ENCODE results near the gene SNX33. TPM values are rescaled to one million over a fixed set of nuclear protein-coding genes. Genes with fewer than 3 reads are reported as not detected.

SNX33 gene
- total RNA-seq, 4 donors from 2014 or later = 4.9 to 6.7 (median 5.5) TPM

DNA sequence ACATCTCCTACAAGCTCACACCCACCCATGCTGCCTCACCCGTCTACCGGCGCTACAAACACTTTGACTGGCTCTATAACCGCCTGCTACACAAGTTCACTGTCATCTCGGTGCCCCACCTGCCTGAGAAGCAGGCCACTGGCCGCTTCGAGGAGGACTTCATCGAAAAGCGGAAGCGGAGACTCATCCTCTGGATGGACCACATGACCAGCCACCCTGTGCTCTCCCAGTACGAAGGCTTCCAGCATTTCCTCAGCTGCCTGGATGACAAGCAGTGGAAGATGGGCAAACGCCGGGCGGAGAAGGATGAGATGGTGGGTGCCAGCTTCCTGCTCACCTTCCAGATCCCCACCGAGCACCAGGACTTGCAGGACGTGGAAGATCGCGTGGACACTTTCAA is 2.1 kb downstream of the SNX33 start:
- no peak for ATAC-seq
- Histone ChIP-seq H3K4me1 (peaks cover 26 to 28% of the 10 kb centered on the region in 2 donors), H3K27ac (peak overlapping the region in 3 of 4 donors; percentile 80 to 87 (median 85)), H3K9me3 (no peaks in the 10 kb centered on the region), H3K4me3 (peak overlapping the region in 2 of 4 donors; percentile 74 to 76), H3K27me3 (no peaks in the 10 kb centered on the region), H3K36me3 (no peaks in the 10 kb centered on the region)
- no peak for TF ChIP-seq POLR2A (IDR thresholded peaks at IDR 0.05)
- TF ChIP-seq, protein P1, sequence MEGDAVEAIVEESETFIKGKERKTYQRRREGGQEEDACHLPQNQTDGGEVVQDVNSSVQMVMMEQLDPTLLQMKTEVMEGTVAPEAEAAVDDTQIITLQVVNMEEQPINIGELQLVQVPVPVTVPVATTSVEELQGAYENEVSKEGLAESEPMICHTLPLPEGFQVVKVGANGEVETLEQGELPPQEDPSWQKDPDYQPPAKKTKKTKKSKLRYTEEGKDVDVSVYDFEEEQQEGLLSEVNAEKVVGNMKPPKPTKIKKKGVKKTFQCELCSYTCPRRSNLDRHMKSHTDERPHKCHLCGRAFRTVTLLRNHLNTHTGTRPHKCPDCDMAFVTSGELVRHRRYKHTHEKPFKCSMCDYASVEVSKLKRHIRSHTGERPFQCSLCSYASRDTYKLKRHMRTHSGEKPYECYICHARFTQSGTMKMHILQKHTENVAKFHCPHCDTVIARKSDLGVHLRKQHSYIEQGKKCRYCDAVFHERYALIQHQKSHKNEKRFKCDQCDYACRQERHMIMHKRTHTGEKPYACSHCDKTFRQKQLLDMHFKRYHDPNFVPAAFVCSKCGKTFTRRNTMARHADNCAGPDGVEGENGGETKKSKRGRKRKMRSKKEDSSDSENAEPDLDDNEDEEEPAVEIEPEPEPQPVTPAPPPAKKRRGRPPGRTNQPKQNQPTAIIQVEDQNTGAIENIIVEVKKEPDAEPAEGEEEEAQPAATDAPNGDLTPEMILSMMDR (IDR thresholded peaks at IDR 0.05 in 4 of 5, conservative IDR thresholded peaks at IDR 0.05 in 1 of 5) = no peak
- intact Hi-C loops (cut with DNase I; ENCODE audit: low total_unique reads) = no loop called here
- no peak for DNase-seq
- in situ Hi-C loops (cut with MboI; ENCODE audit: low sequenced_read_pairs in 4 of 4) = loop anchor here in 2 of 4 donors (25.0 kb wide), 1 partner anchor 288 kb away; the partner anchor contains the start of gene MAN2C1 (in 2 of the 2)

DNA sequence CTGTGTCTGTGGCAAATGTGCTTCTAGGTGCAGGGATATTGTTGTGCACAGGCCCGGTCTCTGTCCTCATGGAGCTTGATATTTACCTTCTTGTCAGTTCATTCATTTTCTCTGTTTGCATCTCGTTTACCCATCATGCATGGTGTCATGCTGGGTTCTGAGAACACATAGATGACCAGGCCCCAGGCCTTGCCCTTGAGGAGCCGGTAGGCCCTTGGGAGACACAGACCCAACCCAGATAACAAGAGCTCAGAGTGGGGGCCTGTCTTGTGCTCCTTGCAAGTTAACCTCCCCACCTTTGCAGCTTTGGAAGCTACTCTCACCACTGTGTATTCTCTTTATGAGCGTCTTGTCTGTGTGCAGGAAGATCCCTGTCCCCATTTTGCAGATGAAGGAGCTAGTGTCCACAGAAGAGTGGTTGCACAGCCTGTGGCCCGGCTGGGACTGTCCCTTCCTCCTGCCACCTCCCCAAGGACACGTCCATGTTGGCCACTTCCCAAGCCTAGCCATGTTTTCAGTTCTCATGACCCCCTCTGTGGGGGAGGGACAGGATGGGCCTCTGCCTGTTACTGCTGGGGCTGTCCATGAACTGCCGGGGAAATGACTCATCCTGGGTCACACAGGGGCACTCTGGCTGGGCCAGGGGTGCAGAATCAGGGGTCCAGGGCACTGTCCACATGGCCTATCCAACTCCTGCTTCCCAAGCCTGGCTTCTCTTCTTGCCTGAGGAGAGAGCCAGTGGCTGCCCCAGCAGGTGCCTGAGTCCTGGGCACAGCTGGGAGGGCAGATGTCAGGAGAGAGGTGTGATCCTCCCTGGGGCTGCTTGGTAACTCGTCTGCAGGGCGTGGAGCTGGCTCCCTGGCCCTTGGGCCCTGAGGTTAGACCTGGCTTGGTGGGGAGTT is 3.4 kb downstream of the SNX33 start:
- Histone ChIP-seq H3K9me3 (no peaks in the 10 kb centered on the region), H3K27ac (peak overlapping the region; percentile 12 to 87 (median 67)), H3K36me3 (no peaks in the 10 kb centered on the region), H3K27me3 (no peaks in the 10 kb centered on the region), H3K4me3 (peak overlapping the region; percentile 3 to 74 (median 22)), H3K4me1 (peaks cover 26 to 28% of the 10 kb centered on the region in 2 donors)
- intact Hi-C loops (cut with DNase I; ENCODE audit: low total_unique reads) (no loop called here), in situ Hi-C loops (cut with MboI; ENCODE audit: low sequenced_read_pairs in 4 of 4) (no loop called here)
- no peak for TF ChIP-seq POLR2A (IDR thresholded peaks at IDR 0.05)
- TF ChIP-seq, protein P1 (IDR thresholded peaks at IDR 0.05 in 4 of 5, conservative IDR thresholded peaks at IDR 0.05 in 1 of 5) = no peak
- ATAC-seq (peak in 1 of 2 donors; percentile 25), DNase-seq (no peak)

DNA sequence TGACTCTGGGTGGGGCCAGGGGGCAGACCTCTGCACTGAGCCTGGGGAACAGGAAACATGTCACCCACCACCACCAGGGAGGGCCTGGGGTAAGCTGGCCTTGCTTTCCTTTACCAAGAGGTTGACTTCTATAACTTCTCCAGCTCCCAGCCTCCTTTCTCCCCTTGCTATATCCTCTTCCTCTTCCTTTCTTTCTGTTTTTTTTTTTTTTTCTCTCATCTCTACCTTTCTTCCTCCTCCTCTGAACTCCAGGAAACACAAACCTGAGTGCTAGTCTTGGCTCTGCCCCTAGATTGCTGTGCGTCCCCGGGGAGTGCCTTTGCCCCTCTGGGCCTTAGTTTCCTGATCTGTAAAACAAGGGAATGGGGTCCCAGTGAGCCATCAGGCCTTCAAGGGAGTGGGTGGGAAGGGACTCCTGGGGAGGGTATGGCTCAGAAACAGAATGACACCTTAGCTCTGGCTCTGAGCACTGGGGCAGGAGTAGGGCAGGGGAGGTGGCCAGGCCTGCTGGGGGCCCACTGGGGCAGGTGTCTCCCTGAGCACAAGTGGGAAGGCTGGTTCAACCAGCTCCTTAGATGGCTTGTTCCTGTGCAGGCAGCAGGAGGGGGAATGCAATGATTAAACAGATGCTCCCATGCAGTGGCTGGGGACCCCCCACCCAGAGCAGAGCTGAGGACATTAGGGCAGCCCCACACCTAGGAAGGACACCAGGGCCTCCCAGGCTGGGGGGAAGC is 4.3 kb downstream of the SNX33 start:
- peaks cover 18 to 25% of the 10 kb centered on the region in 2 donors for H3K4me1 ChIP-seq
- no peaks in the 10 kb centered on the region for H3K36me3 ChIP-seq
- H3K27ac ChIP-seq = peak overlapping the region; percentile 12 to 87 (median 67)
- no peaks in the 10 kb centered on the region for H3K27me3 ChIP-seq
- no peaks in the 10 kb centered on the region for H3K9me3 ChIP-seq
- no peak for TF ChIP-seq POLR2A (IDR thresholded peaks at IDR 0.05)
- TF ChIP-seq, protein P1 (IDR thresholded peaks at IDR 0.05 in 4 of 5, conservative IDR thresholded peaks at IDR 0.05 in 1 of 5) = no peak
- DNase-seq (no peak), ATAC-seq (no peak)
- intact Hi-C loops (cut with DNase I; ENCODE audit: low total_unique reads) (no loop called here), in situ Hi-C loops (cut with MboI; ENCODE audit: low sequenced_read_pairs in 4 of 4) (no loop called here)
- H3K4me3 ChIP-seq = peak overlapping the region in 3 of 4 donors; percentile 18 to 74 (median 22)

DNA sequence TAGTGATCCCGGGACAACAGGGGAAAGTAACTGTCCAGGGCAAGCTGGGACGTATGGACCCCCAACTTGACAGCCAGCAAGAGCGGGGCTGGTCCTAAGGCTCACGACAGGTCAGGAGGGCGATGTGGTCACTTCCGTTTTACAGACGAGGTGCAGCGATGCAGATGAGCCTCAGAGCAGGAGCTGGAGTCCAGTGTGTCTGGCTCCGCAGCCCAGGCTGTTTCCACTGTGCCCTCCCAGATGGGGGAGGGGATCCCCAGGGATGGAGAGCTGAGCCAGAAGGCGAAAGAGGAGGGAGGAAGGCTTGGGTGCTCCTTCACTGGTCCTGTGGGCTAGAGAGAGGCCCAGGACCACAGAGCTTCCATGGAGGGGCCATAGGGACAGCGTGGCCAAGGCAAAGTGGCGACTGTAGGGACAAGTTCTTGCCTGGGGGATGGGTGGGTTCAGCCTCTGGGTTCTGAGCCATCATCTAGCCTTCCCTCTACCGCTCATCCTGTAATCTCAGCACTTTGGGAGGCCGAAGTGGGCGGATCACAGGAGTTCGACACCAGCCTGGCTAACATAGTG is 5.7 kb downstream of the SNX33 start:
- peaks cover 17 to 25% of the 10 kb centered on the region in 2 donors for H3K4me1 ChIP-seq
- no peaks in the 10 kb centered on the region for H3K27me3 ChIP-seq
- DNase-seq (no peak), ATAC-seq (no peak)
- in situ Hi-C loops (cut with MboI; ENCODE audit: low sequenced_read_pairs in 4 of 4) = no loop called here
- no peaks in the 10 kb centered on the region for H3K9me3 ChIP-seq
- intact Hi-C loops (cut with DNase I; ENCODE audit: low total_unique reads) = no loop called here
- TF ChIP-seq, protein P1 (IDR thresholded peaks at IDR 0.05 in 4 of 5, conservative IDR thresholded peaks at IDR 0.05 in 1 of 5) = no peak
- TF ChIP-seq POLR2A (IDR thresholded peaks at IDR 0.05) = no peak
- H3K27ac ChIP-seq = peak overlapping the region in 3 of 4 donors; percentile 54 to 87 (median 80)
- H3K36me3 ChIP-seq = no peaks in the 10 kb centered on the region
- no peak overlapping the region for H3K4me3 ChIP-seq
